Right renal pelvis (tissue), 4 donors: ENCODE data around the gene CCDC188. TPM values are rescaled to one million over a fixed set of nuclear protein-coding genes. Genes with fewer than 3 reads are reported as not detected.

Source experiments
- DNase-seq, 4 donors: peaks; one replicate each; pipeline ENCODE4 v3.0.0-alpha.2; 2013; ENCODE audit warnings: low read depth in 4 of 4, low spot score in 3 of 4, missing footprints in 1 of 4
- polyA plus RNA-seq, 4 donors: library from polyadenylated mRNA; unstranded; fragments of 120-200 nt; gene quantifications; one replicate each; pipeline ENCODE4 v1.2.1, GENCODE V29; 2013; ENCODE audit not compliant: insufficient read length in 4 of 4

Gene CCDC188
- polyA plus RNA-seq, 4 donors = 0.53 to 0.93 (median 0.76) TPM

DNA sequence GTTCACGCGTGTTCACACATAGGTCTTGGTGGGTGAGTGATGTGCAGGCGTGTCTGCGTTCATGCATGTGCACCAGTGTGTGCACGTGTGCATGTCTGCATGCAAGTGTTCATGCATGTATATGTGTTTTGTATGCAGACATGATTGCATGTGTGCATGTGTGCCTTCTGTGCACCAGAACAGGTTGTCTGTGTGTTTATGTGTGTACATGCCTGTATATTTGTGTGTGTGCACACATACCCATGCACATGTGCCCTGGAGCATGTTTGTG, 14.3 kb downstream of the CCDC188 start:
- no peak for DNase-seq

DNA sequence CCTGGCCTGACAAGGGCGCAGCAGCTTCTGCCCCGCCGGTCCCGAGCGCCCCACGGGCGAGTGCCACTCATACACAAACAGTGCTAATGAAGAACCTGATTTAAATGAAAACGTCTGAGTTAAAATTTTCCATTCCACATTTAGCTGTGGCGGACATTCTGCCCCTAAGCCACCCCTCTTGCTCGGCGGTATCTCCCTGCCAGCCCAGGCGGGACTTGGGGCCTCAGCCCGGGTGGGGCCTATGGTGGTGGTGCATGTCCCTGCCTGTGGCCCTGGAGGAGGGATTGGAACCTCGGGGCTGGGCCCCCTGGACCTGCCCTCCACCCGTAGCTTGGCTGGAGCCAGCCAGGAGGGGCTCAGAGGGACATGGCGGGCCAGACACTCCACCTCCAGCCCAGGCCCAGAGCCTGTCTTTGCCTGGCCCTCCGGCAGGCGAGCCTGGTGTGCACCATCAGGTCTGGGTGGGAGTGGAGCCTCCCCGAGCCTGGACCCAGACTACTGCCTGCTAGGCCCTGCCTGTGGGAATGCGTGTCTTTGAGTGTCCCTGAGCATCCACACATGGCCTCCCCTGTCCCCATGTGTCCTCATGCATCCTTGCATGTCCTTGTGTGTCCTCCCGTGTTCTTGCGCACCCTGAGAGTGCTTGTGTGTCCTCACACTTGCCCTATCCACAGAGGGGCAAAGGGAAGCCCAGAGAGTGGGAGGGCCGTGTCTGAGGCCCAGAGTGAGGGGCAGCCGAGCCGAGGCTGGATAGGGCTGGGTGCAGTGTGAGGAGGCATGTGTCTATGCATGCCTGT, 14.9 kb downstream of the CCDC188 start:
- no peak for DNase-seq

GRCh38 chr22:20135265-20135664, 15.6 kb downstream of the CCDC188 start:
- no peak for DNase-seq

DNA sequence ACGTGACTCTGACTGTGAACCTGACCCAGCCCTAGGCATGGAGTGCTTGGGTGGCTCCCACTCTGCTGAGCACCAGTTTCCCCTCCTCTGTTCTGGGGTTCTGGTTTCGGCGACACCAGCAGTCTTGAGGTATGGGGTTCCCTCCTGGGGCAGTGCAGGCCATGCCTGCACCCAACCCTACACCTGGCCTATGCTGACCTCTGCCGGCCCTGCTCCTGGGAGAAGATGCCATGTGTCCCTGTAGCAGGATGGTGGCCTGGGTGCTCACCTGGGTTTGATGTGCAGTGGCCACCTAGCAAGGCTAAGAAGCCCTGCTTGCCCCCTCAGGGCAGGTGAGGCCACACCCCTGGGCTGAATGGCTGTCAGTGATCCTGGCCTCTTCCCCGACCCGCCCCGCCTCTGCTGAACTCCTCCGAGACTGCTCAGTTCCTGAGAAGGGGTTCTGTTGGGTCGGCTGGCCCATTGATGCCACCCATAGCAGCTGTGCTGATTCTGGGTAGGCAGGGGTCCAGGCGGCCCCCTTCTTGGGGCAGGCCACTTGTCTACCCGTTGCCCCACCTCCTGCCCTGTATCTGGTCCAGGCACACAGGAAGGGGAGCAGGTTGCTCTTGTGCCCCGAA, 16.8 kb downstream of the CCDC188 start:
- no peak for DNase-seq

DNA sequence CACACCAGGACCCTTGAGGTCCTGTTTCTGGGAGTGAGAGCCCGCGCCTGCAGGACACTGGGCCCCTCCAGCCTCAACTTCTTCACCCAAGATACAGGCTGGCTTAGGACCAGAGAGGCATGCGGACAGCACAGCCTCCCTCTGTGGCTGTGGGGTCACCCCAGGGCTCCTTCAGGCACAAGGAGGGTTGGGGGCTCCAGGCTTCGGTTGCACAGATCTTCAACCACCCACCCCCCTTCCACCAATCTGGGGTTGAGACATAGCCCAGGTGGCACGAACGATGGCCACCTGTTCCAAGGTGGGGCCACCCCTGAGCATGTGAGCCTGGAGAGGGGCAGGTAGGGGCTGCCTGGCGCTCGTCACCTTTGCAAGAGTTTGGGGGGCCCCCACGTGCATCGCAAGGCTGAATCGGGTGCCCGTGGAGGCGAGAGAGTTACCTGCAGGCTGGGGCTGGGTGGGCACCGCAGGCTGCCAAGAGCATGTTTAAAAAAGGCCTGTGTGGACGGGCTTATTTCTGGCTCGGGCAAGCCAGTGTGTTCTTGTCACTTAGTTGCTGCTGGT, 18.1 kb downstream of the CCDC188 start:
- no peak for DNase-seq

- DNase-seq = no peak
These were observed 18.8 kb downstream of the CCDC188 start for GRCh38 chr22:20131859-20132685.

DNA sequence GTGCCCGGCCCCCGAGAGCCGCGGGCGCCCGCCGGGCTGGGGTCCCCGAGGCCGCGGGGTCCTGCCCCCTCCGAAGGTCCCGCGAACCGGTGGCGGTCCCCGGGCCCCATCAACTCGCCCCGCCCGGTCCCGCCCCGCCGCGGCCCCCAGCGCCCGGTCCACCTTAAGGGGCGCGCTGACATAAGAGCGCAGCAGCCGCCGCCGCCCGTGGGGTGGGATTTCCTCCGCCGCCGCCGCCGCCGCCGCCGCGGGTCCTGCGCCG, 19.3 kb downstream of the CCDC188 start, which contains the start of gene ZDHHC8:
Gene ZDHHC8 (plus strand): TSS at position 208 of the 262 bp plus-strand sequence. CDS start 144 bp downstream, outside the sequence.
- DNase-seq = no peak

DNA sequence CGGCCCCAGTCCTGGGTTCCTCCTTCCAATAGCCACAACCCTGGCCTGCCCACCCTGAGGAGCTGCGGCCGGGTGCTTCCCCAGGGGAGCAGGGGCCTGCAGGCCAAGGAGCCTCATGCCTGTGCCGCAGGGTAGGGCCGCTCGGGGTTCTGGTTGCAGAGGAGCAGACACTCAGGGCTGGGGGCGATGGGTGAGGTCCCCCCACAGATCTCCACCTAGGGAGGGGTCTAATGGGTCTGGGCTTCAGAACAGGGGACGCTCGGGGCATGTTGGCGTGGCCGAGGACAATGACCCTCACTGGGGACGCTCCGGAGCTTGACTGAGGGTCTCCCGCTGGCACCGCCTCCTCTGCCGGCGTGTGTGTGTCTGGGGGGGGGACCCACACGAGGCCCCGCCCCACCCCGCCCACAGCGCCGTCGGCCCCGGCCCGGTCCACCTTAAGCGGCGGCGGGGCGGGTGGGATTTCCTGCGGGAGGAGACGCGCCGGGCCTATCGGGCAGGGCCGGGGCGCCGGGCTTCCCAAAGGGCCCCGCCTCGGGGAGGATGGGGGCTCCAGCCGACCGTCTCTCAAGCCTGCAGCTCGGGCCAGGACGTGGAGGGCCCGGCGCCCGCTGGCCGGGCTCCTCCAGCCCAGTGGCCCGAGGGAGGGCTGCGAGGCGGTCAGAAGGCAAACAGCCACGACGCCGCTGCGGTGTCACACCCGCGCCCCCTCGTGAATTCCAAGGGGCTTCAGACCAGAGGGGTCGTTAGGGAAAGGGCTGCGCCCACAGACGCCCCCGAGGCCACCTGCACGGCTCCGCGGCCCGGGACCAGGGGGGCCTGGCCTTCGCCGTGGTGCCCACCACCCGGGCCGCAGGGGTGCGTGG, 19.9 kb downstream of the CCDC188 start:
- DNase-seq = peak; percentile 54 to 65 (median 62)

GRCh38 chr22:20130319-20130718, 20.5 kb downstream of the CCDC188 start:
- no peak for DNase-seq

DNA sequence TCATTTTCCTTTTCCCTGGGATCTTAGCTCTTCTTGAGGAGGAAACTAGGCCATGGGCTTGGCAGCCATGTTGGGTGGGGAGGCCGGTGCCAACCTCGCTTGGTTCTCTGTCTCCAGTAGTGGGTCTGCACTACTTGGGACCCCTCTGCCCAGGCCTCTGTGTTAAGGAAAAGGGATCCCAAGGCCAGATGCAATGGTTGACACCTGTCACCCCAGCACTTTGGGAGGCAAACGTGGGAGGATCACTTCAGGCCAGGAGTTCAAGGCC, 21.2 kb downstream of the CCDC188 start:
- DNase-seq = no peak

DNA sequence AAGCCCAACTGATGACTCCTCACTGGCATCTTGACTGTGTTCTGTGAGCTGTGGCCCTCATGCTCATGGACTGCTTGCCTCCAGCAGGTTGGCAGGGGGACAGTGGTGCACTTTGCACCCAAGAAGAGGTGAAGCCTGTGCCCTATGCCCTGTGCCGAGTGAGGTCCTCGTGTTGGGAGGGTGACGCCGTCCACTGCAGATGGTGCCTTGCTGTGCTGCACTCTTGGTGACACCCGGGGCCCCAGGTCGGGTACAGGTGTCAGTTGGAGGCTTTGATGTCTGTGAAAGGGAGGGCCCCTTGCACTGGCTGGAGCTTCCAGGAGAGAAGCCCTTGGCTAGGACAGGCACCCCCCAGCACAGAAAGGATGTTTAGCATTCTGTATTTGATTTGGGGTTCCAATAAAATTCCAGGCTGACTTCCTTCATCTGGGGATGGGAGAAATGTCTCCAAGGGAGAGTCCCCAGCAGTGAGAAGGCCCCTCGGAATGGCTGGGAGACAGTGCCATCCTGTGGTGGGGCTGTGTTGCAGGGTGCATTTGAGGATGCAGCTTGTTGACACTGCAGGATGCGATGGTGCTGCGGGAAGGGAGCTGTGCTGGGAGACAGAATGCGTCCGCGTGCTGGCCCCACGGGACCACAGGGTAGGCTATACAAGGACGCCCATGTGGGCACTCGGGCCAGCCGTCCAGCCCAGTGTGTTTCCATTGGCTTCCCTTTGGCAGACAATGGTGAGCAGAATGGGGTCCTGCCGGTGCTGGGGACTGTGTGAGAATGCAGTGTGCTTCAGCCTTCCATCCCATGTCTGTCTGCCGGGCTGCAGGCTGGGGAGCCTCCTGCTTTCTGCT, 21.7 kb downstream of the CCDC188 start:
- DNase-seq = no peak

- DNase-seq = no peak
These were observed 22.3 kb downstream of the CCDC188 start for GRCh38 chr22:20128619-20128901.

DNA sequence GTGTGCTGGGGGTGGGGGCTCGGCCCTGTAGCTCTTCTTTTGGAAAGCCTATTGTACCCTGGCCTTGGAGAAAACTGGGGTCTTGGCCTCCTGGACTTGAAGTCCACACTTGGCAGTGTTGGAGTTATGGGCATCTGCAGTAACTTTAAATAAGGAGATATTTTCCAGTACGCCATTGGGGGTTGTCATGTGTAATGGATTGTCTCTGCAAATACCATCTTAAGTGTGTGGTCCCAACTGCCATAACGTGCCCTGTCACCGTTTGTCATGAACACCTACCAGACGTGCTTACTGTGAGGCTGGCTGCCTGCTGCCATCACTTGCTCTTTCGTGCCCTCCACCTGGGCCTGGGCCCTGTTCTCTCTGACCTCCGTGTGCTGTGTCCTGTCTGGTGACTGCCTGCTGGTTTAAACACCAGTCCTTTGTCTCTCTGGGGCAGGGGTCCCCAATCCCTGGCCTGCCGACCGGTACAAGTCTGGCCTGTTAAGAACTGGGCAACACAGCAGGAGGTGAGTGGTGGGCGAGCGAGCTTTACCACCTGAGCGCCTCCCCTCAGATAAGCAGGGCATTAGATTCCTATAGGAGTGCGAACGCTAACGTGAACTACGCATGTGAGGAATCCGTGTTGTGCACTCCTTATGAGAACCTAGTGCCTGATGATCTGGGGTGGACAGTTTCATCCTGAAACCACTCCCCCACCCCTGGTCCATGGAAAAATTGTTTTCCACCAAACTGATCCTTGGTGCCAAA, 22.8 kb downstream of the CCDC188 start:
- DNase-seq = no peak

GRCh38 chr22:20127318-20127868, 23.5 kb downstream of the CCDC188 start:
- DNase-seq = no peak

- DNase-seq = no peak
These were observed 24.4 kb downstream of the CCDC188 start for GRCh38 chr22:20126284-20127029.

- DNase-seq = no peak
These were observed 25.4 kb downstream of the CCDC188 start for GRCh38 chr22:20125201-20126174.

GRCh38 chr22:20124083-20124787, 26.6 kb downstream of the CCDC188 start:
- no peak for DNase-seq
